ENCODE results near the gene SMIM1.

Gene SMIM1

DNA sequence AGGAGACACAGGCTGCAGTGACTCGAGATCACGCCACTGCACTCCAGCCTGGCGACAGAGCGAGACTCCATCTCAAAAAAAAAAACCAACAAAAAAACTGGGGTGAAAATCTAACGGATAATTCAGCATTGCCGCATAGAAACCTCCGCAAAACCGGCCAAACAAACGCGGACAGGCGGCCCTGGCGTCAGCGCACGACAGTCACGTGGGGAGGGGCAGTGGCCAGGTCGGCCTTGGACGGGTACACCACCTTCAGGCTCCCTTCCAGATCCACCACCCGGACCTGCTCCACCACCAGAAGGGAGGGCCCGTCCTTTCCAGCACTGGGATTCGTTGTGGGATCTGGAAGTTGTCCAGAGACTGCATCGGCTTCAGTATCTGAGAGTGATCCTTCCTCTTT lies 8.4 kb downstream of the SMIM1 start:
- DNase-seq (ENCODE audit: extremely low read depth, low read depth) = no peak
- TF ChIP-seq, protein P1, sequence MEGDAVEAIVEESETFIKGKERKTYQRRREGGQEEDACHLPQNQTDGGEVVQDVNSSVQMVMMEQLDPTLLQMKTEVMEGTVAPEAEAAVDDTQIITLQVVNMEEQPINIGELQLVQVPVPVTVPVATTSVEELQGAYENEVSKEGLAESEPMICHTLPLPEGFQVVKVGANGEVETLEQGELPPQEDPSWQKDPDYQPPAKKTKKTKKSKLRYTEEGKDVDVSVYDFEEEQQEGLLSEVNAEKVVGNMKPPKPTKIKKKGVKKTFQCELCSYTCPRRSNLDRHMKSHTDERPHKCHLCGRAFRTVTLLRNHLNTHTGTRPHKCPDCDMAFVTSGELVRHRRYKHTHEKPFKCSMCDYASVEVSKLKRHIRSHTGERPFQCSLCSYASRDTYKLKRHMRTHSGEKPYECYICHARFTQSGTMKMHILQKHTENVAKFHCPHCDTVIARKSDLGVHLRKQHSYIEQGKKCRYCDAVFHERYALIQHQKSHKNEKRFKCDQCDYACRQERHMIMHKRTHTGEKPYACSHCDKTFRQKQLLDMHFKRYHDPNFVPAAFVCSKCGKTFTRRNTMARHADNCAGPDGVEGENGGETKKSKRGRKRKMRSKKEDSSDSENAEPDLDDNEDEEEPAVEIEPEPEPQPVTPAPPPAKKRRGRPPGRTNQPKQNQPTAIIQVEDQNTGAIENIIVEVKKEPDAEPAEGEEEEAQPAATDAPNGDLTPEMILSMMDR (IDR thresholded peaks at IDR 0.05; ENCODE audit: low read depth, low read length) = no peak

DNA sequence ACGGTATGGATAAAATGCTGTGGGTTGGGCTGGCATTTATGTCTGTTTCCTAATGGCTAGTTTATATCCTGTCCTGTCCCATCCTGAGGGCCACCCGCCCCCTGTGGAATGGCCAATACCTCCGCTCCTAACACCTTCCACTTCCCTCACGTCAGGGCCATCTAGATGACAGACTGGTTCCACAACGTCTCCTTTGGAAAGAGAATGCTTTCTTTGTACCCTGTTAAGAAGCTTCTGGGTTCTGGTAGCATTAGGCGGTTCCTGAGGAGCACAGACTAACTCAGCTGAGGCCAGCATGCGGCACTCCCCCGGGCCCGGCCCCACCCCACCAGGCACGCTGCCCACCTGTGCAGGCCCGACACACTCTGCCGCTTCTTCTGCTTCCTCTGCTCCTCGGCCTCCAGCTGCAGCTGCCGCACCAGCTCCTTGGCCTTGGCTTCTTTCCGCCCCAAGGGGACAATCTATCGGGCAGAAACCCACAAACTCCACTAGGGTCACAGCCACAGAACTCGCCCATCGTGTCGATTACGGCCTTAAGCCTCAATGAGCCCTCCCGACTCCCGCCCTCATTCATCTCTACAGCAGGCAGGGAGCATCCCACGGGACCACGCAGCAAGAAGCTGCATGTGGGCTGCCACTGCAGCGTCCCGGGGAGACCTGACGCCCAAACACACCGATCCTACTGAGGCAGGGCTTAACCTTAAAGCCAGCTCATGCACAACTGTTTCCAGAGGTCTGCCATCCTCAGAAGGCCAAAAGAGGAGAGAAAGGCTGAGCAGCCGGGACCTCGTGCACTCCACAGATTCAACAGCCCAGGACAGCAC lies 11.3 kb downstream of the SMIM1 start:
- TF ChIP-seq, protein P1 (IDR thresholded peaks at IDR 0.05; ENCODE audit: low read depth, low read length) = no peak
- no peak for DNase-seq (ENCODE audit: extremely low read depth, low read depth)

DNA sequence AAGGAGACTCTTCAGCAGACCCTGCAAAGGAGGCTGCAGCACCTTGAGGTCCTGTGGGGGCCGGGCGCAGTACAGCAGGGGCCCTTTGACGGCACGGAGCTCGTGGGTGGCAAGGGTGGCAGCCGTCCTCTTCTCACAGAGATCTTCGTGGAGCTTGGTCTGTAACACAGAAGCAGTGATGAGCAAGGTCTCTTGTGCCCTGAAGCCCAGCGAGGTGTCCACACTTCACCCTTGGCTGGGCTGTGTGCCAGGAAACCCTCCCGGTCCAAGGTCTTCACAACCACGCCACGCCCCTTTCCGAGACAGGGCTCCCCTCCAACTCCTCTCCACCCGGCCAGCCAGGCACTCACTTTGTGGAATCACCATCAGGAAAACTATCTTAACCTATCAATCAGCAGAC lies 12.5 kb downstream of the SMIM1 start:
- no peak for DNase-seq (ENCODE audit: extremely low read depth, low read depth)
- TF ChIP-seq, protein P1 (IDR thresholded peaks at IDR 0.05; ENCODE audit: low read depth, low read length) = no peak

DNA sequence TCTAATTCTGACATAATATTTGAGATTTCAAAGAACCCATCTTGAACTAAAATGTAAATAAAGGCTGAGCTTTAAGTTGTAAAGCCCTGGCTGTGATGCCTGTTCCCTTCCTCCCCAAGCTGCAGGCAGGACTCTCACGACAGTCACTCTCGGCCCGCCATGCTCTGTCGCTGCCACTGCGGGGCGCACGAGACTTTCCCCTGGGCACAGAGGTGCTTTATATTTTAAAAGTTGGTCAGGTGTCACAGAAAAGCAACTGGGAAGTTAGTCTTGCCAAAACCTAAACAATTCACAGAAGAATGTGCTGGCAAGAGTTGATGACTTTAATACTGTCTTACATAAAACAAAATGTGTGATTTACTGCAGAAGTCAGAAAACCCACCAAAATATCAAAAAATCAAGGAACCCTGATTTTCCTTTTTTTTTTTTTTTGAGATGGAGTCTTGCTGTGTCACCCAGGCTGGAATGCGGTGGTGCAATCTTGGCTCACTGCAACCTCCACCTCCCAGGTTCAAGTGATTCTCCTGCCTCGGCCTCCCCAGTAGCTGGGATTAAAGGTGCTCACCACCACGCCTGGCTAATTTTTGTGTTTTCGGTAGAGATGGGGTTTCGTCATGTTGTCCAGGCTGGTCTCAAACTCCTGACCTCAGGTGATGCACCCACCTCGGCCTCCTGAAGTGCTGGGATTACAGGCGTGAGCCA lies 13.1 kb downstream of the SMIM1 start:
- DNase-seq (ENCODE audit: extremely low read depth, low read depth) = no peak

DNA sequence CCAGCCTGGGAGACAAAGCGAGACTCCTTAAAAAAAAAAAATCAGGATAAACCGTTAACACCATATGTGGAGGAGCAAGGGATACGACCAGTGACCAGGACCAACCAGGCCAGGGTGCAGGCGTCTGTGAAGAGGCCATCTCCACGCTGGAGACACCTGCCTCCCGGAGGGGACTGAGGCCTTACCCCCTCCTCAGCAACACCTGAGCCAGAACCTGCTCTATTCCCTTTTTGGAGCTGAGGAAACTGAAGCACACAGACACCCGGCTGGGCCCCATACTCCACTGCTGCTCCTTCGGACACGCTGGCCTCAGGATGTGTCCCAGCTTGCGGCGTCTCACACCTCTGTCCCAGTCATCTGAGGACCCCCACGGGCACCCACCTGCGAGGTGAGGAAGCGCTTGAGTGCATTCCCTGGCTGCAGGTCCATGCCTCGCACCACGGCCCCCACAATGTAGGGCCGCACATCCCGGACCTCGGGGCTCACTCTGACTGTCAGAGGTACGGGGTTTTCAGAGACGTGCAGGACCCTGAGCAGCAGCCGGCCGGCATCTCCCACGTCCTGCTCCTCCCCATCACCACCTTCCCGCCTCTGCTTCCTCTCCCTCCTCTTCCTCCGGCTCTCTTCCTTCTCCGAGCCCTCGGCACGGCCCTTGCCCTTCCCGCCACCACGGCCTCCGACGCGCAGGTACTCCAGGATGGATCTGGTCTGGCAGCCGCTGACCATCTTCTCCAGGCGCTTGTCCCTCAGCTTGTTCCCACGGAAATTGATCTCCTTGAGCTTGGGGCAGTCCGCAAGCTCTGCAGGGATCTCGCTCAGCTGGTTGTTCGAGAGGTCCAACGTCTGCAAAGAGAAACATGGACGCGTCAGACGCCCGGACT lies 14.2 kb downstream of the SMIM1 start:
- no peak for DNase-seq (ENCODE audit: extremely low read depth, low read depth)
- TF ChIP-seq, protein P1 (IDR thresholded peaks at IDR 0.05; ENCODE audit: low read depth, low read length) = no peak

More for the DNA sequence above, 13.1 kb downstream of the SMIM1 start:
- TF ChIP-seq, protein P1 (IDR thresholded peaks at IDR 0.05; ENCODE audit: low read depth, low read length) = no peak; the same call in 1 of the 2 replicates

DNA sequence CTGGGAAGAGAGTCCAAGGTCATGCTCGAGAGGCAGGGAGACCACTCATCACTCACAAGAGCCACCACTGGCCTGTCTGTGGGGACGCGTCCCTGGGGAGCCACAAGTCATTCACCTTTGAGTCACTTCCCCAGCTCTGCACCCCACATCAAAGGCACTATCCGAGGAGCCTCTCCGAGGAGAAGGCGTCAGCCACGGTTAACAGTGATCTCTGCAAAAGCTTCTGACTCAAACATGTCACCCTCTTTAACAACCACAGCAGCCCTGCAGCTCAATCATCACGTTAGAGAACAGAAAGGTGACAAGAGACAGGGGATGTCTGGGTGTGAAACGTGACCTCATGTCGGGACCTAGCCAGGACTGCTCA lies 14.8 kb downstream of the SMIM1 start:
- TF ChIP-seq, protein P1 (IDR thresholded peaks at IDR 0.05; ENCODE audit: low read depth, low read length) = no peak
- no peak for DNase-seq (ENCODE audit: extremely low read depth, low read depth)
